Left kidney (tissue), 2 donors: ENCODE measurements around the gene CA9. TPM values are rescaled to one million over a fixed set of nuclear protein-coding genes. Genes with fewer than 3 reads are reported as not detected.
A peak's percentile ranks its signal among the peaks of the same experiment; 100 is the strongest.

ENCODE experiments used
- DNase-seq: peaks from one replicate; pipeline ENCODE4 v3.0.0-alpha.2; 2013
- polyA plus RNA-seq: library from polyadenylated mRNA; unstranded; fragments of 120-200 nt; gene quantifications from one replicate; pipeline ENCODE4 v1.2.1, GENCODE V29; 2013; ENCODE audit not compliant: insufficient read length

The CA9 gene
- polyA plus RNA-seq, 1 donor = 0.58 TPM

GRCh38 chr9:35691757-35692301 is 18.1 kb downstream of the CA9 start:
- no peak for DNase-seq

GRCh38 chr9:35695943-35696401 is 22.2 kb downstream of the CA9 start:
- DNase-seq = no peak

GRCh38 chr9:35696520-35697215 is 22.9 kb downstream of the CA9 start:
- DNase-seq = no peak

- DNase-seq = no peak
These were observed 23.8 kb downstream of the CA9 start for GRCh38 chr9:35697486-35697885.

- no peak for DNase-seq
These were observed 24.5 kb downstream of the CA9 start for GRCh38 chr9:35698231-35698630.

GRCh38 chr9:35700031-35700430 is 26.3 kb downstream of the CA9 start:
- DNase-seq = no peak

- DNase-seq = no peak
These were observed 27.2 kb downstream of the CA9 start for GRCh38 chr9:35700942-35701341.

GRCh38 chr9:35702696-35703095 is 29.0 kb downstream of the CA9 start:
- DNase-seq = no peak

- DNase-seq = no peak
These were observed 30.4 kb downstream of the CA9 start for GRCh38 chr9:35703906-35704672.

- no peak for DNase-seq
These were observed 31.6 kb downstream of the CA9 start for GRCh38 chr9:35705372-35705771.

GRCh38 chr9:35705836-35706430 is 32.2 kb downstream of the CA9 start:
- DNase-seq = no peak

- DNase-seq = no peak
These were observed 33.2 kb downstream of the CA9 start for GRCh38 chr9:35706951-35707350.

- DNase-seq = no peak
These were observed 34.4 kb downstream of the CA9 start for GRCh38 chr9:35708146-35708545.

- DNase-seq = no peak
These were observed 37.2 kb downstream of the CA9 start for GRCh38 chr9:35710818-35711500.

GRCh38 chr9:35711501-35712428 is 38.0 kb downstream of the CA9 start:
- DNase-seq = peak; percentile 30

GRCh38 chr9:35712762-35713400 is 39.2 kb downstream of the CA9 start:
- no peak for DNase-seq

GRCh38 chr9:35713578-35713977 is 39.9 kb downstream of the CA9 start:
- DNase-seq = no peak

- no peak for DNase-seq
These were observed 40.4 kb downstream of the CA9 start for GRCh38 chr9:35714123-35714522.

- no peak for DNase-seq
These were observed 41.0 kb downstream of the CA9 start for GRCh38 chr9:35714579-35715252.

GRCh38 chr9:35716230-35716629 is 42.5 kb downstream of the CA9 start:
- DNase-seq = no peak
